H1 (cell line): Measurements from ENCODE around the gene FOXC2. TPM values are rescaled to one million over a fixed set of nuclear protein-coding genes. Genes with fewer than 3 reads are reported as not detected.

Source experiments
- CTCF ChIA-PET: fragments of 300-600 bp; sonication (Branson Sonifier 250); formaldehyde crosslinking; loops from one replicate; lab custom pipeline; 2021; ENCODE audit not compliant: partially characterized antibody; lab: Charles Lee
- POLR2A ChIA-PET: fragments of 300-600 bp; sonication (Branson Sonifier 250); formaldehyde crosslinking; loops from one replicate; lab custom pipeline; 2021; ENCODE audit warnings: inconsistent platforms; ENCODE audit not compliant: partially characterized antibody; lab: Charles Lee
- DNase-seq, 2 experiments: peaks; one replicate each; pipeline versions ENCODE4 v3.0.0 to v3.0.0-alpha.2; 2010 to 2022; ENCODE audit warnings: low spot score in 2 of 2, low read depth in 1 of 2, mixed read lengths in 1 of 2
- FAIRE-seq: peaks from 2 replicates; lab custom pipeline; 2011; peaks lifted over from hg19 to GRCh38; lab: Jason Lieb, UNC
- H2AFZ ChIP-seq: 2 replicates; pipeline ENCODE4 v1.8.1; 2012; ENCODE audit warnings: low read length, inconsistent platforms
- H2AK5ac ChIP-seq: 2 replicates; pipeline ENCODE4 v1.6.1; 2013; ENCODE audit warnings: low read depth, low read length
- H2BK120ac ChIP-seq: replicated peaks from 2 replicates; pipeline ENCODE3; 2013; ENCODE audit warnings: low read depth, low read length, inconsistent platforms
- H2BK12ac ChIP-seq: 2 replicates; pipeline ENCODE4 v1.6.1; 2013; ENCODE audit warnings: low read depth, low read length
- H2BK15ac ChIP-seq: 2 replicates; pipeline ENCODE4 v1.6.1; 2013; ENCODE audit warnings: low read length
- H2BK20ac ChIP-seq: 2 replicates; pipeline ENCODE4 v1.6.1; 2013; ENCODE audit warnings: low read length
- H2BK5ac ChIP-seq: 2 replicates; pipeline ENCODE4 v1.6.1; 2013; ENCODE audit warnings: low read depth, low read length
- H3K14ac ChIP-seq: 2 replicates; pipeline ENCODE4 v1.6.1; 2013; ENCODE audit warnings: inconsistent platforms; ENCODE audit not compliant: insufficient read length
- H3K18ac ChIP-seq: 2 replicates; pipeline ENCODE4 v1.6.1; 2013; ENCODE audit warnings: low read length; ENCODE audit errors: extremely low read depth
- H3K23ac ChIP-seq: 2 replicates; pipeline ENCODE4 v1.6.1; 2013; ENCODE audit warnings: inconsistent platforms; ENCODE audit not compliant: insufficient read length
- H3K23me2 ChIP-seq: 2 replicates; pipeline ENCODE4 v1.6.1; 2013; ENCODE audit warnings: low read depth, low read length
- H3K27ac ChIP-seq: 2 replicates; pipeline ENCODE4 v1.6.1; 2011; ENCODE audit warnings: low read depth, low read length, inconsistent platforms
- H3K27me3 ChIP-seq, 4 experiments: replicated peaks in 1 of 4; 1 replicate in 1 of 4; 2 replicates in 3 of 4; pipeline versions ENCODE4 v1.6.1 to v1.8.1; 2011 to 2013; ENCODE audit warnings: low read length in 3 of 4, mild to moderate bottlenecking in 3 of 4, inconsistent platforms in 2 of 4, mixed read lengths in 2 of 4, moderate library complexity in 1 of 4; ENCODE audit not compliant: control insufficient read depth in 3 of 4, insufficient read depth in 3 of 4; ENCODE audit errors: extremely low read depth in 1 of 4
- H3K36me3 ChIP-seq, 4 experiments: 2 replicates each; pipeline versions ENCODE4 v1.6.1 to v1.8.1; 2011 to 2013; ENCODE audit warnings: mild to moderate bottlenecking in 4 of 4, low read length in 3 of 4, moderate library complexity in 2 of 4, control low read depth in 1 of 4, inconsistent platforms in 1 of 4; ENCODE audit not compliant: insufficient read depth in 4 of 4, control insufficient read depth in 2 of 4
- H3K4ac ChIP-seq: replicated peaks from 2 replicates; pipeline ENCODE3; 2013; ENCODE audit warnings: low read length, low read depth, mixed read lengths, inconsistent platforms; ENCODE audit not compliant: insufficient read length
- H3K4me1 ChIP-seq, 4 experiments: replicated peaks in 1 of 4; 1 replicate in 1 of 4; 2 replicates in 3 of 4; pipeline versions ENCODE4 v1.6.1 to v1.8.1; 2011 to 2013; ENCODE audit warnings: low read length in 3 of 4, inconsistent platforms in 2 of 4, mixed read lengths in 1 of 4; ENCODE audit not compliant: insufficient read depth in 4 of 4, control insufficient read depth in 3 of 4
- H3K4me2 ChIP-seq, 2 experiments: 2 replicates each; pipeline versions ENCODE4 v1.6.1 to v1.8.1; 2011 to 2013; ENCODE audit warnings: low read depth in 2 of 2, low read length in 2 of 2, control low read depth in 1 of 2, inconsistent platforms in 1 of 2, mild to moderate bottlenecking in 1 of 2; ENCODE audit not compliant: insufficient read depth in 1 of 2
- H3K4me3 ChIP-seq, 4 experiments: fragments of 200-600, 300-600 bp in 1 of 4; sonication (generic), shearing (Covaris generic), sonication (Bioruptor Twin) in 1 of 4; 2 replicates each; pipeline versions ENCODE4 v1.5.1 to v1.8.1; 2011 to 2016; ENCODE audit warnings: low read length in 4 of 4, low read depth in 3 of 4, control low read depth in 2 of 4, inconsistent platforms in 2 of 4, mild to moderate bottlenecking in 2 of 4, mixed read lengths in 1 of 4, moderate library complexity in 1 of 4; ENCODE audit not compliant: insufficient read depth in 2 of 4; ENCODE audit errors: extremely low read depth in 1 of 4
- H3K56ac ChIP-seq: replicated peaks from 2 replicates; pipeline ENCODE3; 2013; ENCODE audit warnings: low read depth, mild to moderate bottlenecking, mixed read lengths, low read length, inconsistent platforms; ENCODE audit not compliant: insufficient read length
- H3K79me1 ChIP-seq: 2 replicates; pipeline ENCODE4 v1.6.1; 2013; ENCODE audit warnings: low read depth, low read length, control low read depth
- H3K79me2 ChIP-seq, 2 experiments: 2 replicates each; pipeline versions ENCODE4 v1.6.1 to v1.8.1; 2012 to 2013; ENCODE audit warnings: low read length in 2 of 2, mild to moderate bottlenecking in 2 of 2, inconsistent platforms in 1 of 2; ENCODE audit not compliant: insufficient read depth in 2 of 2, control insufficient read depth in 1 of 2
- H3K9ac ChIP-seq, 4 experiments: replicated peaks in 1 of 4; 1 replicate in 1 of 4; 2 replicates in 3 of 4; pipeline versions ENCODE4 v1.6.1 to v1.8.1; 2011 to 2013; ENCODE audit warnings: low read depth in 3 of 4, low read length in 3 of 4, control low read depth in 2 of 4, mild to moderate bottlenecking in 2 of 4, moderate library complexity in 2 of 4, inconsistent platforms in 1 of 4; ENCODE audit errors: extremely low read depth in 1 of 4
- H3K9me3 ChIP-seq, 2 experiments: 2 replicates each; pipeline versions ENCODE4 v1.6.1 to v1.8.1; 2012 to 2013; ENCODE audit warnings: mild to moderate bottlenecking in 2 of 2, moderate library complexity in 2 of 2, control low read depth in 1 of 2, inconsistent platforms in 1 of 2, low read depth in 1 of 2, low read length in 1 of 2, mixed read lengths in 1 of 2; ENCODE audit not compliant: insufficient read depth in 2 of 2
- H4K20me1 ChIP-seq, 2 experiments: replicated peaks in 1 of 2; 2 replicates each; pipeline versions ENCODE3 to v1.8.1; 2011 to 2013; ENCODE audit warnings: inconsistent platforms in 2 of 2, low read length in 2 of 2, mild to moderate bottlenecking in 1 of 2; ENCODE audit not compliant: insufficient read depth in 2 of 2, control insufficient read depth in 1 of 2
- H4K5ac ChIP-seq: 2 replicates; pipeline ENCODE4 v1.6.1; 2013; ENCODE audit warnings: low read length, low read depth, mixed read lengths, inconsistent platforms; ENCODE audit not compliant: insufficient read length
- H4K8ac ChIP-seq: 2 replicates; pipeline ENCODE4 v1.8.0; 2013; ENCODE audit warnings: mild to moderate bottlenecking, moderate library complexity, low read length, inconsistent platforms; ENCODE audit not compliant: insufficient read depth; ENCODE audit errors: extremely low read depth
- H4K91ac ChIP-seq: replicated peaks from 2 replicates; pipeline ENCODE3; 2013; ENCODE audit warnings: low read length, mixed read lengths, inconsistent platforms; ENCODE audit not compliant: insufficient read length
- BRCA1 ChIP-seq: IDR thresholded peaks from 2 replicates; pipeline ENCODE4 v1.6.1; 2012; ENCODE audit warnings: low read depth, low read length, improper control_type of control experiment
- CEBPB ChIP-seq: IDR thresholded peaks from 2 replicates; pipeline ENCODE4 v1.6.1; 2012; ENCODE audit warnings: low read depth, low read length
- FOSL1 ChIP-seq: IDR thresholded peaks from 2 replicates; pipeline ENCODE4 v1.6.1; 2011; ENCODE audit warnings: mild to moderate bottlenecking, low read depth, low read length, moderate library complexity; ENCODE audit not compliant: insufficient read depth
- JUND ChIP-seq: IDR thresholded peaks from 2 replicates; pipeline ENCODE4 v1.6.1; 2011; ENCODE audit warnings: mild to moderate bottlenecking, improper control_type of control experiment, low read length
- KDM4A ChIP-seq: IDR thresholded peaks from one replicate; pipeline ENCODE4 v1.7.1; 2012; ENCODE audit warnings: low read depth, mild to moderate bottlenecking, moderate library complexity, low read length, inconsistent platforms; ENCODE audit not compliant: severe bottlenecking
- KDM5A ChIP-seq: fragments of 200-600 bp; IDR thresholded peaks from 2 replicates; pipeline ENCODE4 v1.7.1; 2012; ENCODE audit warnings: mild to moderate bottlenecking, low read length, inconsistent platforms, mixed read lengths
- MAFK ChIP-seq: IDR thresholded peaks from 2 replicates; pipeline ENCODE4 v1.6.1; 2012; ENCODE audit warnings: low read depth, mild to moderate bottlenecking, improper control_type of control experiment, low read length
- MAX ChIP-seq: IDR thresholded peaks from 2 replicates; pipeline ENCODE4 v1.6.1; 2012; ENCODE audit warnings: inconsistent platforms
- PHF8 ChIP-seq: fragments of 200-600 bp; sonication (generic); conservative IDR thresholded peaks from 2 replicates; pipeline ENCODE4 v1.7.1; 2012; ENCODE audit warnings: low read depth, mild to moderate bottlenecking, inconsistent platforms, low read length, moderate library complexity
- POU5F1 ChIP-seq: IDR thresholded peaks from 2 replicates; pipeline ENCODE4 v1.6.1; 2011; ENCODE audit warnings: low read depth, mild to moderate bottlenecking, low read length, moderate library complexity
- SIRT6 ChIP-seq: IDR thresholded peaks from one replicate; pipeline ENCODE4 v1.7.1; 2012; ENCODE audit warnings: low read length, inconsistent platforms
- SRF ChIP-seq: IDR thresholded peaks from 2 replicates; pipeline ENCODE4 v1.6.1; 2011; ENCODE audit warnings: mild to moderate bottlenecking, low read depth, low read length, moderate library complexity
- TEAD4 ChIP-seq: IDR thresholded peaks from 2 replicates; pipeline ENCODE4 v1.6.1; 2012; ENCODE audit warnings: low read depth, low read length, inconsistent platforms, mixed read lengths
- USF2 ChIP-seq: IDR thresholded peaks from 2 replicates; pipeline ENCODE4 v1.6.1; 2011; ENCODE audit warnings: low read length, improper control_type of control experiment
- WGBS, 2 experiments: shearing (Covaris generic) in 1 of 2; methylation state at CpG; one replicate each; pipeline versions ENCODE4 v1.1.6 to v1.1.7; 2013 to 2015; ENCODE audit warnings: low lambda C conversion rate in 2 of 2, mixed read lengths in 2 of 2, inconsistent platforms in 1 of 2, low coverage in 1 of 2, missing lambda C conversion rate in 1 of 2; ENCODE audit not compliant: insufficient replicate concordance in 2 of 2, insufficient coverage in 1 of 2, insufficient read length in 1 of 2; ENCODE audit errors: extremely low coverage in 1 of 2, missing lambda C conversion rate in 1 of 2; 5-methylcytosine and 5-hydroxymethylcytosine counted together
- polyA plus RNA-seq, 7 experiments: library from polyadenylated mRNA; depleted of rRNA in 3 of 7; stranded (reverse) in 5 of 7; unstranded in 2 of 7; fragments of >200 nt in 5 of 7; fragments of 200-250 nt in 2 of 7; gene quantifications; 1 replicate in 5 of 7; 2 replicates in 1 of 7; 4 replicates in 1 of 7; pipeline versions ENCODE4 v1.2.1 to v1.2.3, GENCODE V29; 2011 to 2013; ENCODE audit warnings: missing spikeins in 2 of 7, mixed read lengths in 2 of 7
- total RNA-seq: library from RNA; stranded (reverse); fragmentation: NEBNext Ultra II Directional; extraction: Animal tissue kit (Norgen Biotek cat#: 25700); gene quantifications from 2 replicates; pipeline ENCODE4 v1.2.1, GENCODE V29; 2021

Gene FOXC2
- total and polyA plus RNA-seq, 2 of the 8 experiments (the other 6 are each of a cell fraction or from before 2014, with no cell fraction given), result 0.09 TPM; not detected in 1

- Histone ChIP-seq H2BK120ac (no peak overlapping the region), H3K56ac (no peak overlapping the region), H3K79me1 (no peaks in the 10 kb centered on the region; the same call in 1 of the 2 replicates), H3K27ac (no peak overlapping the region), H2BK15ac (no peak overlapping the region), H3K9ac (no peak overlapping the region), H2AK5ac (no peak overlapping the region), H3K18ac (no peak overlapping the region), H4K5ac (no peak overlapping the region), H2BK20ac (no peak overlapping the region), H2BK5ac (no peak overlapping the region), H3K27me3 (no peaks in the 10 kb centered on the region), H3K23me2 (no peaks in the 10 kb centered on the region), H4K91ac (no peak overlapping the region), H2BK12ac (no peak overlapping the region), H3K4me1 (no peaks in the 10 kb centered on the region), H4K20me1 (peaks cover 0 to 1% of the 10 kb centered on the region in 2 experiments), H3K4me2 (no peak overlapping the region), H3K14ac (no peak overlapping the region), H2AFZ (no peak overlapping the region), H4K8ac (no peak overlapping the region), H3K9me3 (no peaks in the 10 kb centered on the region), H3K36me3 (peaks cover 0 to 12% (median 1%) of the 10 kb centered on the region in 4 experiments; a peak in 5 of 8 replicates), H3K79me2 (no peaks in the 10 kb centered on the region), H3K23ac (no peak overlapping the region), H3K4me3 (no peak overlapping the region), H3K4ac (no peak overlapping the region)
- DNase-seq (no peak), FAIRE-seq (no peak)
- WGBS, 2 experiments, result 84% methylated on average over 12 of the region's 12 CpGs; no CpG with 5 or more reads in 1 of the 2 experiments
- POLR2A ChIA-PET, result no interaction called here
- CTCF ChIA-PET, result interaction anchor here (0.6 to 2.7 kb wide), 4 partner anchors 16 to 875 kb away, joined by 3 to 6 read pairs (median 4); no protein-coding TSS in a partner anchor
- TF ChIP-seq BRCA1 (no peak), FOSL1 (no peak), SRF (no peak), USF2 (no peak), TEAD4 (no peak), MAX (no peak), PHF8 (no peak), CEBPB (no peak), MAFK (no peak), POU5F1 (no peak), KDM4A (no peak), JUND (no peak), KDM5A (no peak), SIRT6 (no peak)
Observed at GRCh38 chr16:86545481-86545880, 21.1 kb upstream of the FOXC2 start.
